Ovary (tissue), 3 donors: ENCODE data around the gene KMT2B.

Experiments used
- CTCF ChIP-seq, 3 donors: fragments of 450-650 bp in 2 of 3; fragments of 200-600 bp in 1 of 3; IDR thresholded peaks; one replicate each; pipeline versions ENCODE4 v1.5.1 to v1.8.0; 2016 to 2022; ENCODE audit warnings: antibody characterized with exemption in 3 of 3, mild to moderate bottlenecking in 1 of 3
- EP300 ChIP-seq: sonication (generic); formaldehyde crosslinking; IDR thresholded peaks from one replicate; pipeline ENCODE4 v1.6.1; 2017; ENCODE audit warnings: antibody characterized with exemption
- POLR2A ChIP-seq: fragments of 450-650 bp; IDR thresholded peaks from one replicate; pipeline ENCODE4 v1.6.1; 2017; ENCODE audit warnings: antibody characterized with exemption, mild to moderate bottlenecking, moderate library complexity
- donor health status: DM: no; HTN: no; CAD: no.

DNA sequence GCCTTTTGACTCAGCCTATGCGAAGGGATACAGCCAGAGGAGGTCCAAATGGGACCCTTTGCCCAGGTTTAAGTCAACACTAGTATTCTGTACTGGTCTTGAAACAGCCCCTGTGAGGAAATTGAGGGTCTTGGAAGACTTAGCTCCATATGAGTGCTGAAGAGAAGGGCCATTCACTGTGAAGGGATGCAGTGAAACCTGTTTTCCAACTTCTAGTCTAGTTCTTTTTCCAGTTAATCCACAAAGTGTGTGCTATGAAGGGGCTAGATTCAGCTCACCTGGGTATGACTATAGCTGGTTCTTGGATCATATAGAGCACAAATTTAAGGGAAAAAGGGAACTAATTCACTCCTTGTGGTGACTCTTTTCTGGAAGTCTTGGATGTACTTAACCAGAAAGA is 9.4 kb upstream of the KMT2B start:
- TF ChIP-seq CTCF (IDR thresholded peaks at IDR 0.05): no peak
- TF ChIP-seq EP300: no peak
- no peak for TF ChIP-seq POLR2A
